C4-2B (cell line): ENCODE data around the gene TOR1AIP2.

Source experiments
- H3K27ac ChIP-seq: fragments of 450-650 bp; 2 replicates; pipeline ENCODE4 v1.5.1; 2017
- ZFX ChIP-seq: fragments of 450-650 bp; IDR thresholded peaks from 2 replicates; pipeline ENCODE4 v1.6.1; 2017
- TF ChIP-seq, protein P1 (sequence below): fragments of 450-650 bp; conservative IDR thresholded peaks from 2 replicates; pipeline ENCODE4 v1.5.1; 2017; ENCODE audit warnings: mild to moderate bottlenecking

The TOR1AIP2 gene

DNA sequence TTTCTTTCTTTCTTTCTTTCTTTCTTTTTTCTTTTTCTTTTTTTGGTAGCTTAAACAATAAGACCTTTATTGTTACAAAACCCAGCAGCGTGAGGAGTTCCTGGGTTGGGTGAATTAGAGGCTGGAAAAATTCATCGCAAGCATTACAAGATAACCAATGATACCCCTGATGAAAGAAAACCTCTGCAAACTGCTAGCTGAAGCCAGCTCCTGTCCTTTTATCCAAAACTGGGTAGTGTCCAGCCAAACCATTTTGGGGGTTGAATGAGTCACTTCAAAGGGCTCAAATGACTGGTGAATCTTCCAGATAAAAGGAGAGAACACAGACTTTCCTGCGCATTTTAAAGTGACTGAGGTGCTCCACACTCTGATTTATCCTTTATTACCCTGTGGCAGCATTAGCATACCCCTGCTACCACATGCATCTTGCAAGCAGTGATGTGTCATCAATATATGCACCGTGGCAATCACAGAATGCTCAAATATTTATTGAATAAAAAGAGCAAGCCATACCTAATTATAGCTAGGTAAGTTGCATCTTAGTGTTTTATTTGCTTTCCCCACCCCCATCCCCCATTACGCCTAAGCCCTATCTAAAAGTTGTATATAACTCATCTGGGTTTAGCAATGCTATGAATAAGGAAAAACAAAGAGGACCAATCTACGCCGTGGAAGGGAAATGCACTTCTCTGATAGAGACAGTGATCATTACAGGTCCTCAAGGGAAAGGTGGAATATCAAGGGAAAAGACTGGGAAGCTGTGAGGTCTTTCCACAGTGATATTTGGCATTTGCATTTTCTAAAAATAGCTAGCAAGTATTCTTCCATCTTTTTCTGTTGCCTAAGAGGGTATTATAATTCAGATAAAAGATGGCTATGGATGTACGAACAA is 44.6 kb upstream of the TOR1AIP2 start:
- H3K27ac ChIP-seq, result no peak overlapping the region
- TF ChIP-seq, protein P1, sequence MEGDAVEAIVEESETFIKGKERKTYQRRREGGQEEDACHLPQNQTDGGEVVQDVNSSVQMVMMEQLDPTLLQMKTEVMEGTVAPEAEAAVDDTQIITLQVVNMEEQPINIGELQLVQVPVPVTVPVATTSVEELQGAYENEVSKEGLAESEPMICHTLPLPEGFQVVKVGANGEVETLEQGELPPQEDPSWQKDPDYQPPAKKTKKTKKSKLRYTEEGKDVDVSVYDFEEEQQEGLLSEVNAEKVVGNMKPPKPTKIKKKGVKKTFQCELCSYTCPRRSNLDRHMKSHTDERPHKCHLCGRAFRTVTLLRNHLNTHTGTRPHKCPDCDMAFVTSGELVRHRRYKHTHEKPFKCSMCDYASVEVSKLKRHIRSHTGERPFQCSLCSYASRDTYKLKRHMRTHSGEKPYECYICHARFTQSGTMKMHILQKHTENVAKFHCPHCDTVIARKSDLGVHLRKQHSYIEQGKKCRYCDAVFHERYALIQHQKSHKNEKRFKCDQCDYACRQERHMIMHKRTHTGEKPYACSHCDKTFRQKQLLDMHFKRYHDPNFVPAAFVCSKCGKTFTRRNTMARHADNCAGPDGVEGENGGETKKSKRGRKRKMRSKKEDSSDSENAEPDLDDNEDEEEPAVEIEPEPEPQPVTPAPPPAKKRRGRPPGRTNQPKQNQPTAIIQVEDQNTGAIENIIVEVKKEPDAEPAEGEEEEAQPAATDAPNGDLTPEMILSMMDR, result no peak
- no peak for TF ChIP-seq ZFX

DNA sequence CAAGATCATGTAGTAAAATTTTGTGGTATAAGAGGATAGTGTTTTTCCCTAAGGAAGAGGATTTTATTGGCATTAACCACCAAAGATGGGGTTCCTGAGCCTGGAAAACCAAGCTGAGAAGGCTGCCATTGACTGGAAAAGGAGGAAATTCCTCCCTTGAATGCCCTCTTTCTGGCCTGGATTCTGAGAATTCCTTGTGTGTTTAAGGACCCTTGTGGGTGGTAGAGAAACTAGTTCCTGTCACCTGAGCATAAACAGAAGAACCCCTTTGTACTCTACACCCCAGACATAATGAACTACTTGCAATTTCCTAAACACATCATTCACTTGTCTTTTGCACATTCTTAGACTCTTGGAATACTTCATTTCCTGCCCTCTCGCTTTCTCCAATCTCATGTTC is 43.9 kb upstream of the TOR1AIP2 start:
- TF ChIP-seq, protein P1, result no peak
- TF ChIP-seq ZFX, result no peak
- H3K27ac ChIP-seq, result no peak overlapping the region

DNA sequence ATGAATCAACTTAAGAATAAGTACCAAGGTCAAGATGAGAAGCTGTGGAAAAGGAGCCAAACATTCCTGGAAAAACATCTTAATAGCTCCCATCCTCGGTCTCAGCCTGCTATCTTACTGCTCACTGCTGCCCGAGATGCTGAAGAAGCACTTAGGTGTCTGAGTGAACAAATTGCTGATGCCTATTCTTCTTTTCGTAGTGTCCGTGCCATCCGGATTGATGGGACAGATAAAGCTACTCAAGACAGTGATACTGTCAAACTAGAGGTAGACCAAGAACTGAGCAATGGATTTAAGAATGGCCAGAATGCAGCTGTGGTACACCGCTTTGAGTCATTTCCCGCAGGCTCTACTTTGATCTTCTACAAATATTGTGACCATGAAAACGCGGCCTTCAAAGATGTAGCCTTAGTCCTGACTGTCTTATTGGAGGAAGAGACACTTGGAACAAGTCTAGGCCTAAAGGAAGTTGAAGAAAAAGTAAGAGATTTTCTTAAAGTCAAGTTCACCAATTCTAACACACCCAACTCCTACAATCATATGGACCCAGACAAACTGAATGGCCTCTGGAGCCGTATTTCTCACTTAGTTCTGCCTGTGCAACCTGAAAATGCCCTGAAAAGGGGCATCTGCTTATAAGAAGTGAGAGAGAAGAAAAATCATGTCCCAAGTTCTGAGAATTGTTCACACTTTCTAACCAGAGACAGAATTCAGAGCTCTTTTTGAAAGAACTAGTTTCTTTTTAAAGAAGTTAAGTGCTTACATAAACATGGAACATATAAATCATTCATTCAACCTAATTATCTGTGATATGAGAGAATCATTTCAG is 40.2 kb upstream of the TOR1AIP2 start:
- no peak overlapping the region for H3K27ac ChIP-seq
- TF ChIP-seq ZFX, result no peak
- TF ChIP-seq, protein P1, result no peak

DNA sequence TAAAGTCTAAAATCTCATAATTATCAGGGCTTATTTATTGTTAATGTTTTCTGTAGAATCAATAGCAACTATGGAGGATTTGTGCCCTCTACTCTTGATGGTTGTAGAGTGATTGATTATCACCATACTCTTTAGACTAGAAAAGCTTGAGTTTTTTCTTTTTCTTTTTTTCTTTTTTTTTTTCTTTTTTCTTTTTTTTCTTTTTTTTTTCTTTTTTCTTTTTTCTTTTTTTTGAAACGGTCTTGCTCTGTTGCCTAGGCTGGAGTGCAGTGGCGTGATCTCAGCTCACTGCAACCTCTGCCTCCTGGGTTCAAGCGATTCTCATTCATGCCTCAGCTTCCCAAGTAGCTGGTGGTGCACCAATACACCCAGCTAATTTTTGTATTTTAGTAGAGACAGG is 34.2 kb upstream of the TOR1AIP2 start:
- TF ChIP-seq, protein P1, result no peak
- TF ChIP-seq ZFX, result no peak

DNA sequence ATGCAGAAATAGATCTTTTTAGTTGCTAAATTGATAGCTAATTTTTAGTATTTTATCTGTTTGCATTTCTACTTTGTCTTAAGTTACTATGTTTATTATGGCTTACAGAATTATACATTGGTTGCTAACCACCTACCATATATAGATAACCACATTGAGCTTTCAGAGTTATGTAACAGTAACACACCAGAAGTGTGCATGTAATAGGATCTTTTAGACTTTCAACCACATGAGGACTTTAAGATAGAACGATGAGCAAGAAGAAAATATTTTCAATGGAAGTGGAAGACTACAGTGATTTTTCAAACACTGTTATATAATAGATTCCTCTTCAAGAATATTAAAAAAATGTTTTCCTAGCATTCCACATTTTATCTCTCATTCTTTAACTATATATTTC is 33.3 kb upstream of the TOR1AIP2 start:
- TF ChIP-seq, protein P1, result no peak
- TF ChIP-seq ZFX, result no peak
- no peak overlapping the region for H3K27ac ChIP-seq

More for the DNA sequence above, 34.2 kb upstream of the TOR1AIP2 start:
- H3K27ac ChIP-seq, result no peak overlapping the region

DNA sequence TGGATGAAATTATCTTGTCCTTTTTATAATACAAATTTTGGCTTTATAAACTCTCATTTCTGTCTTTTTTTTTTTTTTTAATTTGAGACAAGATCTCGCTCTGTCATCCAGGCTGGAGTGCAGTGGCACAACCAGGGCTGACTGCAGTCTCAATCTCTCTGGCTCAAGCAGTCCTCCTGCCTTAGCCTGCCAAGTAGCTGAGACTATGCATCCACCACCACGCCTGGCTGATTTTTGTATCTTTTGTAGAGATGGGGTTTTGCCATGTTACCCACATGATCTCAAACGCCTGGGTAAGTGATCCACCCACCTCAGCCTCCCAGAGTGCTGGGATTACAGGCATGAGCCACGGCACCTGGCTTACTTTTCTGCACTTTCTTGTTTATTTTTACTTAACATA is 12.0 kb upstream of the TOR1AIP2 start:
- TF ChIP-seq ZFX, result no peak
- TF ChIP-seq, protein P1, result no peak
- no peak overlapping the region for H3K27ac ChIP-seq

DNA sequence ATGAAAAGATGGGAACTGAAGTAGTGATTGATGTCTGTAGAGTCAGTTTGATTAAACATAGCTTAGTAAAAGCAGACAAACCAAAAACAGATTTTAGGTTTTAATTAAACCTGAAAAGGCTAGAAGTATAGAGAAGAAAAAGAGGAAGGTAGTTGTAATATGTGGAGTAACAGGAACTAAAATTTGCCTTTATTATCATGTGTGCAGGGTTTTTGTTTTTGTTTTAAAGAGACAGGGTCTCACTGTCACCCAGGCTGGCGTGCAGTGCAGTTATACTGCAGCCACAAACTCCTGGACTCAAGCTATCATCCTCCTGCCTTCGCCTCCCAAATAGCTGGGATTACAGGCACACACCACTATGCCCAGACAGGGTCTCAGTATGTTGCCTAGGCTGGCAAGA is 10.5 kb upstream of the TOR1AIP2 start:
- H3K27ac ChIP-seq, result no peak overlapping the region
- TF ChIP-seq, protein P1, result no peak
- TF ChIP-seq ZFX, result no peak
